HG03442 (cell line): Measurements from ENCODE around the gene SLC6A20.

Experiments used
- ATAC-seq: cut with Tn5 transposase; IDR thresholded peaks from one replicate; pipeline ENCODE4 v1.9.1; 2021; ENCODE audit warnings: mild to moderate bottlenecking, moderate library complexity; ENCODE audit not compliant: unreplicated experiment

SLC6A20 gene

GRCh38 chr3:45730409-45731154 lies 65.8 kb downstream of the SLC6A20 start:
- ATAC-seq, result no peak

- no peak for ATAC-seq
These were observed 66.7 kb downstream of the SLC6A20 start for GRCh38 chr3:45729614-45730013.

- ATAC-seq, result no peak
These were observed 71.4 kb downstream of the SLC6A20 start for GRCh38 chr3:45724911-45725310.

GRCh38 chr3:45719655-45720487 lies 76.5 kb downstream of the SLC6A20 start:
- no peak for ATAC-seq

GRCh38 chr3:45716790-45717336 lies 79.5 kb downstream of the SLC6A20 start:
- ATAC-seq, result no peak

GRCh38 chr3:45715945-45716344 lies 80.4 kb downstream of the SLC6A20 start:
- ATAC-seq, result no peak

GRCh38 chr3:45712434-45713110 lies 83.8 kb downstream of the SLC6A20 start:
- ATAC-seq, result no peak

GRCh38 chr3:45711931-45712330 lies 84.4 kb downstream of the SLC6A20 start:
- ATAC-seq, result no peak

GRCh38 chr3:45705839-45706808 lies 90.2 kb downstream of the SLC6A20 start:
- no peak for ATAC-seq
